MM.1S (cell line): Measurements from ENCODE around the gene SLC35E2B.

Experiments used
- DNase-seq: peaks from one replicate; pipeline ENCODE4 v3.0.0-alpha.2; 2015
- H2AFZ ChIP-seq: fragments of 300-600 bp; sonication (generic); 2 replicates; pipeline ENCODE4 v1.6.0; 2016; ENCODE audit warnings: antibody characterized with exemption, low read length
- H3F3A ChIP-seq: fragments of 300-600 bp; sonication (generic); 2 replicates; pipeline ENCODE4 v1.6.1; 2016; ENCODE audit warnings: mild to moderate bottlenecking, antibody characterized with exemption, low read length, moderate library complexity, mixed read lengths; ENCODE audit not compliant: insufficient read depth
- H3K27ac ChIP-seq: fragments of 300-600 bp; sonication (generic); 2 replicates; pipeline ENCODE4 v1.5.1; 2016; ENCODE audit warnings: mild to moderate bottlenecking, low read length
- H3K27me3 ChIP-seq: fragments of 300-600 bp; sonication (generic); replicated peaks from 2 replicates; pipeline ENCODE4 v1.6.0; 2016; ENCODE audit warnings: low read length; ENCODE audit not compliant: insufficient read depth
- H3K36me3 ChIP-seq: fragments of 300-600 bp; sonication (generic); replicated peaks from 2 replicates; pipeline ENCODE4 v1.6.1; 2016; ENCODE audit warnings: mild to moderate bottlenecking, low read length, mixed read lengths; ENCODE audit not compliant: insufficient read depth
- H3K4me1 ChIP-seq: fragments of 300-600 bp; sonication (generic); 2 replicates; pipeline ENCODE4 v1.6.1; 2016; ENCODE audit warnings: low read length, mixed read lengths
- H3K4me2 ChIP-seq: fragments of 300-600 bp; sonication (generic); 2 replicates; pipeline ENCODE4 v1.6.0; 2016; ENCODE audit warnings: low read depth, low read length
- H3K4me3 ChIP-seq: fragments of 300-600 bp; sonication (generic); 2 replicates; pipeline ENCODE4 v1.5.1; 2016; ENCODE audit warnings: low read length, mixed read lengths
- H3K79me2 ChIP-seq: fragments of 300-600 bp; sonication (generic); 2 replicates; pipeline ENCODE4 v1.6.1; 2016; ENCODE audit warnings: mixed run types, low read length, mixed read lengths
- H3K9ac ChIP-seq: fragments of 300-600 bp; sonication (generic); 2 replicates; pipeline ENCODE4 v1.6.1; 2016; ENCODE audit warnings: low read length, mixed read lengths
- H3K9me2 ChIP-seq: fragments of 300-600 bp; sonication (generic); replicated peaks from 2 replicates; pipeline ENCODE4 v1.6.1; 2016; ENCODE audit warnings: mild to moderate bottlenecking, low read length, mixed read lengths; ENCODE audit not compliant: insufficient read depth
- H3K9me3 ChIP-seq: fragments of 300-600 bp; sonication (generic); replicated peaks from 2 replicates; pipeline ENCODE4 v1.6.1; 2016; ENCODE audit warnings: mild to moderate bottlenecking, low read length, mixed read lengths; ENCODE audit not compliant: insufficient read depth
- H4K20me1 ChIP-seq: fragments of 300-600 bp; sonication (generic); 2 replicates; pipeline ENCODE4 v1.6.1; 2016; ENCODE audit warnings: mild to moderate bottlenecking, low read length, moderate library complexity, mixed read lengths; ENCODE audit not compliant: insufficient read depth
- EZH2 ChIP-seq: fragments of 300-600 bp; sonication (generic); optimal IDR thresholded peaks from 2 replicates; pipeline ENCODE3; 2017; ENCODE audit warnings: low read depth, mild to moderate bottlenecking, antibody characterized with exemption, low read length, mixed read lengths
- EZH2phosphoT487 ChIP-seq: fragments of 300-600 bp; sonication (generic); IDR thresholded peaks from 2 replicates; pipeline ENCODE4 v1.6.1; 2018; ENCODE audit warnings: antibody characterized with exemption, low read length
- TF ChIP-seq, protein P1 (sequence below): fragments of 300-600 bp; sonication (generic); IDR thresholded peaks from 2 replicates; pipeline ENCODE4 v1.5.1; 2016; ENCODE audit warnings: antibody characterized with exemption, low read length, mixed read lengths

The SLC35E2B gene

DNA sequence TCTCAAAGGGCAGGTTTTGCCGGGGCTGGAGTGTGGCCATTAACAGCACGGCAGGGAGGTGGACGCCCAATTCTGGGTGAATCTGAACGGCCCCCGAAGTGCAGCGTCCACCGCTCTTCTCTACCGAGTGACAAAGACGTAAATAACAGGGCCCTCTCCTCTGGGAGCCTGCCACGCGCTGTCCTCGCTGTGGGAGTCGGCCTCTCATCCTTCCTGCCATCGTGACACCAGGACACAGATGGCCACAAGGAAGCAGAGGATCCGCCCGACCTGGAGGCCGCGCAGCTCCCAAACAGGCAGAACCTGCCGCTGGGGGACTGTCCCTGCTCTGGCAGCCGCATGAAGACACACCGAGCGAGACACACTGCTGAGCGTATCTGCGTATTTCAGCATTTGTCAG, 21.7 kb downstream of the SLC35E2B start:
- Histone ChIP-seq H3K9me2 (no peaks in the 10 kb centered on the region), H3K36me3 (no peaks in the 10 kb centered on the region), H3F3A (no peaks in the 10 kb centered on the region), H3K9me3 (no peaks in the 10 kb centered on the region), H3K27me3 (no peaks in the 10 kb centered on the region), H4K20me1 (no peaks in the 10 kb centered on the region), H3K9ac (no peak overlapping the region), H3K27ac (no peak overlapping the region), H3K4me1 (no peaks in the 10 kb centered on the region), H3K79me2 (0 out of 2 replicates have a peak, but pooled peaks cover 5% of the 10 kb centered on the region), H3K4me2 (no peak overlapping the region), H3K4me3 (no peak overlapping the region), H2AFZ (no peak overlapping the region)
- TF ChIP-seq EZH2: no peak
- TF ChIP-seq EZH2phosphoT487: no peak
- TF ChIP-seq, protein P1, sequence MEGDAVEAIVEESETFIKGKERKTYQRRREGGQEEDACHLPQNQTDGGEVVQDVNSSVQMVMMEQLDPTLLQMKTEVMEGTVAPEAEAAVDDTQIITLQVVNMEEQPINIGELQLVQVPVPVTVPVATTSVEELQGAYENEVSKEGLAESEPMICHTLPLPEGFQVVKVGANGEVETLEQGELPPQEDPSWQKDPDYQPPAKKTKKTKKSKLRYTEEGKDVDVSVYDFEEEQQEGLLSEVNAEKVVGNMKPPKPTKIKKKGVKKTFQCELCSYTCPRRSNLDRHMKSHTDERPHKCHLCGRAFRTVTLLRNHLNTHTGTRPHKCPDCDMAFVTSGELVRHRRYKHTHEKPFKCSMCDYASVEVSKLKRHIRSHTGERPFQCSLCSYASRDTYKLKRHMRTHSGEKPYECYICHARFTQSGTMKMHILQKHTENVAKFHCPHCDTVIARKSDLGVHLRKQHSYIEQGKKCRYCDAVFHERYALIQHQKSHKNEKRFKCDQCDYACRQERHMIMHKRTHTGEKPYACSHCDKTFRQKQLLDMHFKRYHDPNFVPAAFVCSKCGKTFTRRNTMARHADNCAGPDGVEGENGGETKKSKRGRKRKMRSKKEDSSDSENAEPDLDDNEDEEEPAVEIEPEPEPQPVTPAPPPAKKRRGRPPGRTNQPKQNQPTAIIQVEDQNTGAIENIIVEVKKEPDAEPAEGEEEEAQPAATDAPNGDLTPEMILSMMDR: no peak
- DNase-seq: no peak

DNA sequence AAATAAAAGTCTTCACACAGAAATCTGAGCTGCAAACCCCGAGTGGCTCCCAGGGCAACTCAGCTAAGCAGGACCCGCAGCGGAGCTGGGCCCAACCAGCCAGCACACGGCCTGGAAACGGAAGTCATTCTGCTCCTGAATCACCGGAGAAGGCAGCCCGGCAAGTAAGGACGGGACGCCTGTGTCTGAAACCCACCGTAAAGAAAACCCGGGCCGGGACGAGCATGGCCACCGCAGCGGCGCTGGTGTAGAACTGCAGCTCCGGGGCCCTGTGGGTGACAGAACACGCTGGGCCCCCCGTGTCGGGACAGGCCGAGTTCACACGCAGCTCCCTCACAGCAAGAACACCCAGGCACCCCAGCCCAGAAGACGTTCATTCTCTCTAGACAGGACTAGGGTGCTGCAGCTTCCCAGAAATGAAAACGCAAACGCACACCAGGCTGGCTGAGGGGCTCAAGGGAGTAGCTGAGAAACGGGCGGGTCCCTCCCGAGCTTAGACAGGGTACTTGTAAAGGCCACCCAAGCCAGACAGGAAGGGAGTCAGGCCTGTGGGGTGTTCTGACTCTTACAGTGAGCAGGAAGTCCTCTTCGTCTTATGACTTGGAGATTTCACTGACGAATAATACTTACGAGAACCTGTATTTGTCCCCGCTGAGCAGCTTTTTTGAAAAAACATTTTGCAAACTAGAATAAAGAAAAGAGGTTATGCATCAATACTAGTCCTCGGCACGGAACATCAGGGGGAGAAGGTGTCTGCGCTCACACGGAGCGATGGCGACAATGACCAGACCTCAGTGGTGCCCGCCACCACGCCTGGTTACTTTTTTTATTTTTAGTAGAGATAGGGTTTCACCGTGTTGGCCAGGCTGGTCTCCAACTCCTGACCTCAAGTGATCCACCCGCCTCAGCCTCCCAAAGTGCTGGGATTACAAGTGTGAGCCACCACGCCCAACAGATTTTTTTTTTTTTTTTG, 22.8 kb downstream of the SLC35E2B start:
- no peaks in the 10 kb centered on the region for H3K9me2 ChIP-seq
- no peak overlapping the region for H3K27ac ChIP-seq
- TF ChIP-seq, protein P1: no peak
- TF ChIP-seq EZH2phosphoT487 (no peak), EZH2 (no peak)
- H3K36me3 ChIP-seq: no peaks in the 10 kb centered on the region
- DNase-seq: no peak
- H3K4me3 ChIP-seq: no peak overlapping the region
- H3K27me3 ChIP-seq: no peaks in the 10 kb centered on the region
- H3K9me3 ChIP-seq: no peaks in the 10 kb centered on the region
- H4K20me1 ChIP-seq: no peaks in the 10 kb centered on the region
- no peaks in the 10 kb centered on the region for H3K4me1 ChIP-seq
- H3K4me2 ChIP-seq: no peak overlapping the region
- 0 out of 2 replicates have a peak, but pooled peaks cover 5% of the 10 kb centered on the region for H3K79me2 ChIP-seq
- H2AFZ ChIP-seq: no peak overlapping the region
- H3F3A ChIP-seq: no peaks in the 10 kb centered on the region
- H3K9ac ChIP-seq: no peak overlapping the region

DNA sequence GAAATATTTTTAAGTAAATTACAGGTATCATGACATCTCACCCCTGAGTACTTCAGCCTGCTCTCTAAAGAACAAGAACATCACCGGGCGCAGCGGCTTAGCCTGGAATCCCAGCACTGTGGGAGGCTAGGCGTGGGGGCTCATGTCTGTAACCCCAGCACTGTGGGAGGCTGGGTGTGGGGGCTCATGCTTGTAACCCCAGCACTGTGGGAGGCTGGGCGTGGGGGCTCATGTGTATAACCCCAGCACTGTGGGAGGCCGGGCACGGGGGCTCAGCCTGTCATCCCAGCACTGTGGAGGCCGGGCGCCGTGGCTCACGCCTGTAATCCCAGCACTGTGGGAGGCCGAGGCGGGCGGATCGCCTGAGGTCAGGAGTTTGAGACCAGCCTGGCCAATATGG, 26.1 kb downstream of the SLC35E2B start:
- Histone ChIP-seq H3K27ac (no peak overlapping the region), H3K9ac (no peak overlapping the region), H4K20me1 (no peaks in the 10 kb centered on the region), H3K4me2 (no peak overlapping the region), H3K4me3 (no peak overlapping the region), H3K4me1 (no peaks in the 10 kb centered on the region), H3F3A (no peaks in the 10 kb centered on the region), H3K9me2 (no peaks in the 10 kb centered on the region), H3K79me2 (no peaks in the 10 kb centered on the region), H3K27me3 (no peaks in the 10 kb centered on the region), H2AFZ (no peak overlapping the region), H3K36me3 (no peaks in the 10 kb centered on the region), H3K9me3 (no peaks in the 10 kb centered on the region)
- no peak for DNase-seq
- TF ChIP-seq, protein P1: no peak
- TF ChIP-seq EZH2phosphoT487 (no peak), EZH2 (no peak)
